ENCODE data around the gene NFKBIB. TPM values are rescaled to one million over a fixed set of nuclear protein-coding genes. Genes with fewer than 3 reads are reported as not detected.

The NFKBIB gene
- total RNA-seq, 1 experiment from 2014 or later = 39.8 TPM

DNA sequence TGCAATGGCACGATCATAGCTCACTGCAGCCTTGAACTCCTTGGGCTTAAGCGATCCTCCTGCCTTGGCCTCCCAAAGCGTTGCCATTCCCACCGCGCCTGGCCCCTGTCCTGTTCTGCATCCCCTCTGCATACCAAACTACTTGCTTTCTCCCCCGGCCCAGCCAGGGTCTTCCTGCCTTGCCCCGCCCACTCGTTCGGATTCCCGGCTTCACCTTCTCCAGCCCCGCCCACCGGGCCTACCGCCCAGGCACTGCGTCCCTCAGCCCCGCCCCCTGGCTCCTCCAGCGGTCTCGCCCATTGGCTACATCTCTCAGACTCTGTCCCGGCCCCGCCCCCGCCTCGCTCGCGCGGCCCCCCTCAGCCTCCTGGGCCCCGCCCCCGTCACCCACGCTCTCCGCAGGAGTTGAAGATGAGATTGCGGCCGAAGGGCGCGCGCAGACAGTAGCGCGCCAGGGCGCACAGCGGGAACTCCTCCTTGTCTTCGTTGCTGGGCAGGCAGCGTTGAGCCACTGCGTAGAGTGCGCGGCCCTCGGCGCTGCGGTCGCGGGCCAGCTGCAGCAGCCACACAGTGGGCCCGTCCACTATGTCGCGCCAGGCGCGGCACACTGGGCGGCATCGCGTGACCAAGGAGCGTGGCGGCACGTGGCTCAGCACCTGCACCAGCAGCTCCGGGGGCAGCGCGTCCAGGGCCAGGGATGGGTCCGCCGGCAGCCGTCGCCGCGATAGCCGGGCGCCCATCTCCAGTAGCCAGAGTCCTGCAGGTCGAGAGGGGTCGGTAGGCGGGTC lies 50.0 kb downstream of the NFKBIB start (continued):
- TF ChIP-seq PRDM15 (CRISPR knock-in tag; IDR thresholded peaks at IDR 0.05) = peak; percentile 53; the same call in 1 of the 2 replicates
- TF ChIP-seq, protein P1, sequence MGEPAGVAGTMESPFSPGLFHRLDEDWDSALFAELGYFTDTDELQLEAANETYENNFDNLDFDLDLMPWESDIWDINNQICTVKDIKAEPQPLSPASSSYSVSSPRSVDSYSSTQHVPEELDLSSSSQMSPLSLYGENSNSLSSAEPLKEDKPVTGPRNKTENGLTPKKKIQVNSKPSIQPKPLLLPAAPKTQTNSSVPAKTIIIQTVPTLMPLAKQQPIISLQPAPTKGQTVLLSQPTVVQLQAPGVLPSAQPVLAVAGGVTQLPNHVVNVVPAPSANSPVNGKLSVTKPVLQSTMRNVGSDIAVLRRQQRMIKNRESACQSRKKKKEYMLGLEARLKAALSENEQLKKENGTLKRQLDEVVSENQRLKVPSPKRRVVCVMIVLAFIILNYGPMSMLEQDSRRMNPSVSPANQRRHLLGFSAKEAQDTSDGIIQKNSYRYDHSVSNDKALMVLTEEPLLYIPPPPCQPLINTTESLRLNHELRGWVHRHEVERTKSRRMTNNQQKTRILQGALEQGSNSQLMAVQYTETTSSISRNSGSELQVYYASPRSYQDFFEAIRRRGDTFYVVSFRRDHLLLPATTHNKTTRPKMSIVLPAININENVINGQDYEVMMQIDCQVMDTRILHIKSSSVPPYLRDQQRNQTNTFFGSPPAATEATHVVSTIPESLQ (CRISPR knock-in tag; IDR thresholded peaks at IDR 0.05) = no peak

DNA sequence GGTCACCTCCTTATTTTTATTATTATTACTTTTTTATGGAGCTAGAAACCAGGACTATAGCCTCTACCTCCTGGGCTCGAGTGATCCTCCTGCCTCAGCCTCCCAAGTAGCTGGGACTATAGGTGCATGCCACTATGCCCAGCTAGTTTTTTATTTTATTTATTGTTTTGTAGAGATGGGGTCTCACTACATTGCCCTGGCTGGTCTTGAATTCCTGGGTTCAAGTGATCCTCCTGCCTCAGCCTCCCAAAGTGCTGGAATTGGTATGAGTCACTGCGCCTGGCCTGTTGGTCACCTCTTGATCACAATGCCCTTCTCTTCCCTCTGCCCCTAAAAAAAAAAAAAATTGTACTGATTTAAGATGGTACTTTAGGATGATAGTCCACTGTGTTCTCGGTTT lies 51.4 kb downstream of the NFKBIB start:
- Mint-ChIP-seq H3K4me1 (peaks cover 11% of the 10 kb centered on the region), H3K27me3 (ENCODE audit: low read depth) (peaks cover 6% of the 10 kb centered on the region), H3K9me3 (no peaks in the 10 kb centered on the region), H3K4me3 (no peak overlapping the region), H3K27ac (no peak overlapping the region), H3K36me3 (no peaks in the 10 kb centered on the region)
- TF ChIP-seq TP53 (CRISPR knock-in tag; IDR thresholded peaks at IDR 0.05) = no peak
- TF ChIP-seq ZNF121 (CRISPR knock-in tag; IDR thresholded peaks at IDR 0.05) = 0 out of 2 replicates have a peak, but pooled peaks have one; percentile 21
- POLR2A ChIA-PET = no interaction called here
- no peak for ATAC-seq
- CTCF ChIA-PET = interaction anchor here (0.9 to 2.5 kb wide), 3 partner anchors 11 to 21 kb away, joined by 3 to 11 read pairs (median 4); partner anchors contain the start of genes MRPS12 and SARS2
- DNase-seq (ENCODE audit: low spot score) = no peak

- no peaks in the 10 kb centered on the region for H3K9me3 Mint-ChIP-seq
- peak; percentile 42 for DNase-seq (ENCODE audit: low spot score)
Observed at GRCh38 chr19:38952395-38953165, 52.8 kb downstream of the NFKBIB start.

More at GRCh38 chr19:38952395-38953165, 52.8 kb downstream of the NFKBIB start:
- POLR2A ChIA-PET = no interaction called here
- TF ChIP-seq MAX (CRISPR knock-in tag; IDR thresholded peaks at IDR 0.05) (no peak), ZBTB21 (CRISPR knock-in tag; IDR thresholded peaks at IDR 0.05; ENCODE audit: borderline replicate concordance) (no peak), ARID4B (CRISPR knock-in tag; IDR thresholded peaks at IDR 0.05; ENCODE audit: borderline replicate concordance) (no peak), ZNF263 (CRISPR knock-in tag; IDR thresholded peaks at IDR 0.05; ENCODE audit: low read depth) (no peak), E2F4 (CRISPR knock-in tag; IDR thresholded peaks at IDR 0.05; ENCODE audit: borderline replicate concordance, low read depth) (no peak), CREM (CRISPR knock-in tag; IDR thresholded peaks at IDR 0.05) (no peak), ZMAT4 (CRISPR knock-in tag; IDR thresholded peaks at IDR 0.05) (no peak), RELA (CRISPR knock-in tag; IDR thresholded peaks at IDR 0.05; ENCODE audit: borderline replicate concordance) (no peak)
- TF ChIP-seq, protein P2, sequence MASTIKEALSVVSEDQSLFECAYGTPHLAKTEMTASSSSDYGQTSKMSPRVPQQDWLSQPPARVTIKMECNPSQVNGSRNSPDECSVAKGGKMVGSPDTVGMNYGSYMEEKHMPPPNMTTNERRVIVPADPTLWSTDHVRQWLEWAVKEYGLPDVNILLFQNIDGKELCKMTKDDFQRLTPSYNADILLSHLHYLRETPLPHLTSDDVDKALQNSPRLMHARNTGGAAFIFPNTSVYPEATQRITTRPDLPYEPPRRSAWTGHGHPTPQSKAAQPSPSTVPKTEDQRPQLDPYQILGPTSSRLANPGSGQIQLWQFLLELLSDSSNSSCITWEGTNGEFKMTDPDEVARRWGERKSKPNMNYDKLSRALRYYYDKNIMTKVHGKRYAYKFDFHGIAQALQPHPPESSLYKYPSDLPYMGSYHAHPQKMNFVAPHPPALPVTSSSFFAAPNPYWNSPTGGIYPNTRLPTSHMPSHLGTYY (CRISPR knock-in tag; IDR thresholded peaks at IDR 0.05) = 0 out of 2 replicates have a peak, but pooled peaks have one; percentile 25
- TF ChIP-seq, protein P3, sequence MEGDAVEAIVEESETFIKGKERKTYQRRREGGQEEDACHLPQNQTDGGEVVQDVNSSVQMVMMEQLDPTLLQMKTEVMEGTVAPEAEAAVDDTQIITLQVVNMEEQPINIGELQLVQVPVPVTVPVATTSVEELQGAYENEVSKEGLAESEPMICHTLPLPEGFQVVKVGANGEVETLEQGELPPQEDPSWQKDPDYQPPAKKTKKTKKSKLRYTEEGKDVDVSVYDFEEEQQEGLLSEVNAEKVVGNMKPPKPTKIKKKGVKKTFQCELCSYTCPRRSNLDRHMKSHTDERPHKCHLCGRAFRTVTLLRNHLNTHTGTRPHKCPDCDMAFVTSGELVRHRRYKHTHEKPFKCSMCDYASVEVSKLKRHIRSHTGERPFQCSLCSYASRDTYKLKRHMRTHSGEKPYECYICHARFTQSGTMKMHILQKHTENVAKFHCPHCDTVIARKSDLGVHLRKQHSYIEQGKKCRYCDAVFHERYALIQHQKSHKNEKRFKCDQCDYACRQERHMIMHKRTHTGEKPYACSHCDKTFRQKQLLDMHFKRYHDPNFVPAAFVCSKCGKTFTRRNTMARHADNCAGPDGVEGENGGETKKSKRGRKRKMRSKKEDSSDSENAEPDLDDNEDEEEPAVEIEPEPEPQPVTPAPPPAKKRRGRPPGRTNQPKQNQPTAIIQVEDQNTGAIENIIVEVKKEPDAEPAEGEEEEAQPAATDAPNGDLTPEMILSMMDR (IDR thresholded peaks at IDR 0.05) = peak; percentile 42
- Mint-ChIP-seq H3K27ac (peak overlapping the region; percentile 33), H3K36me3 (peaks cover 2% of the 10 kb centered on the region), H3K4me1 (peaks cover 11% of the 10 kb centered on the region), H3K4me3 (no peak overlapping the region), H3K27me3 (ENCODE audit: low read depth) (peaks cover 6% of the 10 kb centered on the region)
- CTCF ChIA-PET = interaction anchor here (0.9 to 2.5 kb wide), 11 partner anchors 9 to 100 kb away, joined by 3 to 11 read pairs (median 4); partner anchors contain the start of genes FBXO17, MRPS12 and SARS2
- peak; percentile 41 for ATAC-seq

Data from WTC11 (cell line).